ENCODE measurements around the gene HBG2.

DNA sequence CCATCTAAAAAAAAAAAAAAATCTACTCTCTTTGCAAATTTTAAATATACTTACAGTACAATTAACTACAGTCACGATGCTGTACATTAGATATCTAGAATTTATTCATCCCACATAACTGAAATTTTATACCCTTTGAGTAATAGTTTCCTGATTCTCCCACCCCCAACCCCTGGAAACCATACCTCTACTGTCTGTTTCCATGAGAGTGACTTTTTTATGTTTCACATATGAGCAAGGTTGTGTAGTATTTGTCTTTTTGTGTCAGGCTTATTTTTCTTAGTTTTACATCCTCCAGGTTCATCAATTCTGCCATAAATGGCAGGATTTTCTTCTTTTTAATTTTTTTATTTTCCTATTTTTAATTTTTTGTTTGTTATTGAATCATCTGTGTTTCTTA lies 30.9 kb downstream of the HBG2 start:
- TF ChIP-seq POLR2A (IDR thresholded peaks at IDR 0.05) (no peak), CTCF (IDR thresholded peaks at IDR 0.05 in 8 of 11, conservative IDR thresholded peaks at IDR 0.05 in 3 of 11) (no peak), POLR2AphosphoS5 (IDR thresholded peaks at IDR 0.05) (no peak)

Measured in spleen (tissue), 7 donors.